LNCAP (cell line): Measurements from ENCODE around the gene SSH3.

Experiments used
- CTCF ChIP-seq: fragments of 450-650 bp; IDR thresholded peaks from 2 replicates; pipeline ENCODE4 v1.5.1; 2017; ENCODE audit warnings: mild to moderate bottlenecking

SSH3 gene

GRCh38 chr11:67332081-67332691, 28.9 kb downstream of the SSH3 start:
- TF ChIP-seq CTCF = no peak

GRCh38 chr11:67337257-67337656, 33.9 kb downstream of the SSH3 start:
- TF ChIP-seq CTCF = no peak

GRCh38 chr11:67344264-67344663, 40.9 kb downstream of the SSH3 start:
- no peak for TF ChIP-seq CTCF

- TF ChIP-seq CTCF = no peak
These were observed 42.1 kb downstream of the SSH3 start for GRCh38 chr11:67345247-67345919.

- TF ChIP-seq CTCF = peak; percentile 80
These were observed 42.8 kb downstream of the SSH3 start for GRCh38 chr11:67345920-67346819.

- no peak for TF ChIP-seq CTCF
These were observed 44.8 kb downstream of the SSH3 start for GRCh38 chr11:67347964-67348749.

- TF ChIP-seq CTCF = no peak
These were observed 45.7 kb downstream of the SSH3 start for GRCh38 chr11:67349036-67349435.
